ENCODE data around the gene ZNF200. TPM values are rescaled to one million over a fixed set of nuclear protein-coding genes. Genes with fewer than 3 reads are reported as not detected.
A peak's percentile ranks its signal among the peaks of the same experiment; 100 is the strongest.

The ZNF200 gene
- total and polyA plus RNA-seq, 2 of the 13 experiments (the other 11 are each of a cell fraction or from before 2014, with no cell fraction given) = 3.5 to 16.5 TPM

DNA sequence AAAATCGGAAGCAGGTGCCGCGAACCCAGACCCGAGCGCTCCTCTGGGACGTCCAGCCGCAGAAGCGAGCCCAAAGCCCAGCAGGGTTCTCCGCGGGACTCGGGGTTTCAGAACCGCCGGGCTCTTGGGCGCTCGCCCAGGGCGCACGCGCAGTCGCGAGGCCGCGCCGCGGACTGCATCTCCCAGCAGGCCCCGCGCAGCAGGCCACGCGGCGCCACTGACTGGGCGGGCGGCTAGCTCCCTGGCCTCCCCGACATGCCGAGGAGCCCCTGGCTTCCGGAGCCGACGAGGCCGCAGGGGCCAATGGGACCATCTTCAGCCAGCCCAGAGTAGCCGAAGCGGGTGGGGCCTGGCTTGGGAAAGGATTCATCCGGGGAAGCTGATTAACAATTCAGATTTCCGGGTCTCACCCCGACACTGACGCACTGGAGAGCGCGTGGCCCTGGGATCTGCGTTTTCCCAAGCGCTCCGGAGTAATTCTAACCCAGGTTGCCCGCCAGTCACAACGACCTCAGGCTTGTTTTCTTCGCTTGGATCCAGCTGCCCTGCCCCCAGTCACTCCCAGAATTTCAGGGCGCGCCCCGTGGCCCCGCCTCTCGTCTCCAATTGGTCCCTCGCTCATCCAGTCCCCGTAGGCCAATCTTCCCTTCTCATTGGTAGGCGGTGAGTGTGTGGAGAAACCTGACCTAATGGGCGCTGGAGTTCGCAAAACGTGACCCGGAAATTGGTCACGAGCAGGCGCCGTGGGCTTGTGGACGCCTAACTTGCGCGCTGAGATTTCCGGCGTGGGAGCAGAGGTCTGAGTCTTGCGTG lies 48.0 kb upstream of the ZNF200 start, which contains the start of gene ZNF263 (continued):
- peak; percentile 89 for TF ChIP-seq KDM5B (CRISPR knock-in tag; IDR thresholded peaks at IDR 0.05; ENCODE audit: borderline replicate concordance)
- peak; percentile 58 for TF ChIP-seq SKI (IDR thresholded peaks at IDR 0.05; ENCODE audit: partially characterized antibody)
- TF ChIP-seq SIN3A (IDR thresholded peaks at IDR 0.05; ENCODE audit: borderline replicate concordance, low read depth, low read length) = peak; percentile 56; the same call in 1 of the 2 replicates
- TF ChIP-seq, protein P1, sequence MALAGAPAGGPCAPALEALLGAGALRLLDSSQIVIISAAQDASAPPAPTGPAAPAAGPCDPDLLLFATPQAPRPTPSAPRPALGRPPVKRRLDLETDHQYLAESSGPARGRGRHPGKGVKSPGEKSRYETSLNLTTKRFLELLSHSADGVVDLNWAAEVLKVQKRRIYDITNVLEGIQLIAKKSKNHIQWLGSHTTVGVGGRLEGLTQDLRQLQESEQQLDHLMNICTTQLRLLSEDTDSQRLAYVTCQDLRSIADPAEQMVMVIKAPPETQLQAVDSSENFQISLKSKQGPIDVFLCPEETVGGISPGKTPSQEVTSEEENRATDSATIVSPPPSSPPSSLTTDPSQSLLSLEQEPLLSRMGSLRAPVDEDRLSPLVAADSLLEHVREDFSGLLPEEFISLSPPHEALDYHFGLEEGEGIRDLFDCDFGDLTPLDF (CRISPR knock-in tag; IDR thresholded peaks at IDR 0.05) = peak; percentile 64; the same call in 1 of the 2 replicates
- TF ChIP-seq RARA (CRISPR knock-in tag; IDR thresholded peaks at IDR 0.05) = peak; percentile 46; the same call in 1 of the 2 replicates
- 0 out of 2 replicates have a peak, but pooled peaks have one; percentile 79 for TF ChIP-seq WIZ (CRISPR knock-in tag; IDR thresholded peaks at IDR 0.05)
- TF ChIP-seq ZNF598 (CRISPR knock-in tag; IDR thresholded peaks at IDR 0.05; ENCODE audit: borderline replicate concordance) = no peak; the same call in 1 of the 2 replicates
- TF ChIP-seq KMT2B (CRISPR knock-in tag; IDR thresholded peaks at IDR 0.05) = peak; percentile 73; the same call in 1 of the 2 replicates
- TF ChIP-seq ZFP36L1 (CRISPR knock-in tag; IDR thresholded peaks at IDR 0.05) = peak; percentile 60; the same call in 1 of the 2 replicates
- peak; percentile 96 for TF ChIP-seq THAP11 (CRISPR knock-in tag; IDR thresholded peaks at IDR 0.05)
- TF ChIP-seq, protein P2, sequence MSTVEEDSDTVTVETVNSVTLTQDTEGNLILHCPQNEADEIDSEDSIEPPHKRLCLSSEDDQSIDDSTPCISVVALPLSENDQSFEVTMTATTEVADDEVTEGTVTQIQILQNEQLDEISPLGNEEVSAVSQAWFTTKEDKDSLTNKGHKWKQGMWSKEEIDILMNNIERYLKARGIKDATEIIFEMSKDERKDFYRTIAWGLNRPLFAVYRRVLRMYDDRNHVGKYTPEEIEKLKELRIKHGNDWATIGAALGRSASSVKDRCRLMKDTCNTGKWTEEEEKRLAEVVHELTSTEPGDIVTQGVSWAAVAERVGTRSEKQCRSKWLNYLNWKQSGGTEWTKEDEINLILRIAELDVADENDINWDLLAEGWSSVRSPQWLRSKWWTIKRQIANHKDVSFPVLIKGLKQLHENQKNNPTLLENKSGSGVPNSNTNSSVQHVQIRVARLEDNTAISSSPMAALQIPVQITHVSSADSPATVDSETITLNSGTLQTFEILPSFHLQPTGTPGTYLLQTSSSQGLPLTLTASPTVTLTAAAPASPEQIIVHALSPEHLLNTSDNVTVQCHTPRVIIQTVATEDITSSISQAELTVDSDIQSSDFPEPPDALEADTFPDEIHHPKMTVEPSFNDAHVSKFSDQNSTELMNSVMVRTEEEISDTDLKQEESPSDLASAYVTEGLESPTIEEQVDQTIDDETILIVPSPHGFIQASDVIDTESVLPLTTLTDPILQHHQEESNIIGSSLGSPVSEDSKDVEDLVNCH (CRISPR knock-in tag; IDR thresholded peaks at IDR 0.05) = peak; percentile 77; the same call in 1 of the 2 replicates
- TF ChIP-seq IKZF1 (IDR thresholded peaks at IDR 0.05) = no peak
- TF ChIP-seq, protein P3, sequence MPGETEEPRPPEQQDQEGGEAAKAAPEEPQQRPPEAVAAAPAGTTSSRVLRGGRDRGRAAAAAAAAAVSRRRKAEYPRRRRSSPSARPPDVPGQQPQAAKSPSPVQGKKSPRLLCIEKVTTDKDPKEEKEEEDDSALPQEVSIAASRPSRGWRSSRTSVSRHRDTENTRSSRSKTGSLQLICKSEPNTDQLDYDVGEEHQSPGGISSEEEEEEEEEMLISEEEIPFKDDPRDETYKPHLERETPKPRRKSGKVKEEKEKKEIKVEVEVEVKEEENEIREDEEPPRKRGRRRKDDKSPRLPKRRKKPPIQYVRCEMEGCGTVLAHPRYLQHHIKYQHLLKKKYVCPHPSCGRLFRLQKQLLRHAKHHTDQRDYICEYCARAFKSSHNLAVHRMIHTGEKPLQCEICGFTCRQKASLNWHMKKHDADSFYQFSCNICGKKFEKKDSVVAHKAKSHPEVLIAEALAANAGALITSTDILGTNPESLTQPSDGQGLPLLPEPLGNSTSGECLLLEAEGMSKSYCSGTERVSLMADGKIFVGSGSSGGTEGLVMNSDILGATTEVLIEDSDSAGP (CRISPR knock-in tag; IDR thresholded peaks at IDR 0.05; ENCODE audit: borderline replicate concordance) = peak; percentile 72; the same call in 1 of the 2 replicates
- 0 out of 2 replicates have a peak, but pooled peaks have one; percentile 17 for TF ChIP-seq REPIN1 (CRISPR knock-in tag; IDR thresholded peaks at IDR 0.05; ENCODE audit: borderline replicate concordance, low read depth)
- TF ChIP-seq, protein P4, sequence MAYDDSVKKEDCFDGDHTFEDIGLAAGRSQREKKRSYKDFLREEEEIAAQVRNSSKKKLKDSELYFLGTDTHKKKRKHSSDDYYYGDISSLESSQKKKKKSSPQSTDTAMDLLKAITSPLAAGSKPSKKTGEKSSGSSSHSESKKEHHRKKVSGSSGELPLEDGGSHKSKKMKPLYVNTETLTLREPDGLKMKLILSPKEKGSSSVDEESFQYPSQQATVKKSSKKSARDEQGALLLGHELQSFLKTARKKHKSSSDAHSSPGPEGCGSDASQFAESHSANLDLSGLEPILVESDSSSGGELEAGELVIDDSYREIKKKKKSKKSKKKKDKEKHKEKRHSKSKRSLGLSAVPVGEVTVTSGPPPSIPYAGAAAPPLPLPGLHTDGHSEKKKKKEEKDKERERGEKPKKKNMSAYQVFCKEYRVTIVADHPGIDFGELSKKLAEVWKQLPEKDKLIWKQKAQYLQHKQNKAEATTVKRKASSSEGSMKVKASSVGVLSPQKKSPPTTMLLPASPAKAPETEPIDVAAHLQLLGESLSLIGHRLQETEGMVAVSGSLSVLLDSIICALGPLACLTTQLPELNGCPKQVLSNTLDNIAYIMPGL (CRISPR knock-in tag; IDR thresholded peaks at IDR 0.05; ENCODE audit: borderline replicate concordance in 1 of 2, low read depth in 1 of 2) = peak; percentile 52 to 56
- TF ChIP-seq ELF4 (CRISPR knock-in tag; IDR thresholded peaks at IDR 0.05; ENCODE audit: borderline replicate concordance) = 0 out of 2 replicates have a peak, but pooled peaks have one; percentile 57
- peak; percentile 63; the same call in 1 of the 2 replicates for TF ChIP-seq XBP1 (CRISPR knock-in tag; IDR thresholded peaks at IDR 0.05)
- TF ChIP-seq ZNF253 (CRISPR knock-in tag; IDR thresholded peaks at IDR 0.05; ENCODE audit: borderline replicate concordance) = 0 out of 2 replicates have a peak, but pooled peaks have one; percentile 43
- peak; percentile 55; the same call in 1 of the 2 replicates for TF ChIP-seq ZSCAN12 (CRISPR knock-in tag; IDR thresholded peaks at IDR 0.05)
- TF ChIP-seq THYN1 (CRISPR knock-in tag; IDR thresholded peaks at IDR 0.05; ENCODE audit: borderline replicate concordance, low read depth) = 0 out of 2 replicates have a peak, but pooled peaks have one; percentile 32

Data from HepG2 (cell line).